CD14-positive monocyte (primary cell): ENCODE measurements around the gene ETAA1. TPM values are rescaled to one million over a fixed set of nuclear protein-coding genes. Genes with fewer than 3 reads are reported as not detected.

ENCODE experiments used
- DNase-seq, 3 donors: peaks; one replicate each; pipeline ENCODE4 v3.0.0-alpha.2; 2011 to 2022
- H2AFZ ChIP-seq: 2 replicates; pipeline ENCODE4 v1.6.0; 2012; ENCODE audit warnings: mild to moderate bottlenecking, low read depth, low read length, inconsistent platforms; ENCODE audit not compliant: insufficient read depth, poor library complexity, severe bottlenecking
- H3K27ac ChIP-seq, 2 donors: 1 replicate in 1 of 2; 2 replicates in 1 of 2; pipeline ENCODE4 v1.5.1; 2012 to 2013; ENCODE audit warnings: low read length in 2 of 2, control low read depth in 1 of 2, inconsistent platforms in 1 of 2, low read depth in 1 of 2, mild to moderate bottlenecking in 1 of 2
- H3K27me3 ChIP-seq, 2 donors: one replicate each; pipeline versions ENCODE4 v1.6.0 to v1.6.1; 2011 to 2013; ENCODE audit warnings: low read length in 2 of 2; ENCODE audit not compliant: control insufficient read depth in 2 of 2, insufficient read depth in 2 of 2
- H3K36me3 ChIP-seq, 2 donors: replicated peaks in 1 of 2; 1 replicate in 1 of 2; 2 replicates in 1 of 2; pipeline versions ENCODE4 v1.5.1 to v1.6.1; 2012 to 2013; ENCODE audit warnings: low read length in 2 of 2, control low read depth in 1 of 2, inconsistent platforms in 1 of 2, mild to moderate bottlenecking in 1 of 2; ENCODE audit not compliant: insufficient read depth in 2 of 2, control insufficient read depth in 1 of 2
- H3K4me1 ChIP-seq, 2 donors: 1 replicate in 1 of 2; 2 replicates in 1 of 2; pipeline versions ENCODE4 v1.5.1 to v1.6.1; 2012 to 2013; ENCODE audit warnings: low read length in 2 of 2, control low read depth in 1 of 2, inconsistent platforms in 1 of 2, mild to moderate bottlenecking in 1 of 2, moderate library complexity in 1 of 2; ENCODE audit not compliant: insufficient read depth in 2 of 2, control insufficient read depth in 1 of 2
- H3K4me2 ChIP-seq: replicated peaks from 2 replicates; pipeline ENCODE3; 2012; ENCODE audit warnings: low read length, moderate library complexity, mild to moderate bottlenecking; ENCODE audit not compliant: poor library complexity, severe bottlenecking; ENCODE audit errors: extremely low read depth
- H3K4me3 ChIP-seq, 3 experiments: fragments of 200-600 bp in 1 of 3; sonication (generic) in 1 of 3; replicated peaks in 1 of 3; 1 replicate in 2 of 3; 2 replicates in 1 of 3; pipeline ENCODE4 v1.5.1; 2011 to 2013; ENCODE audit warnings: low read length in 3 of 3, mild to moderate bottlenecking in 3 of 3, control low read depth in 2 of 3, low read depth in 2 of 3, inconsistent platforms in 1 of 3, moderate library complexity in 1 of 3
- H3K79me2 ChIP-seq: 2 replicates; pipeline ENCODE4 v1.6.0; 2012; ENCODE audit warnings: mild to moderate bottlenecking, control low read depth, inconsistent platforms, low read length, moderate library complexity; ENCODE audit not compliant: insufficient read depth
- H3K9ac ChIP-seq: 2 replicates; pipeline ENCODE4 v1.6.0; 2017; ENCODE audit warnings: low read length, mild to moderate bottlenecking; ENCODE audit not compliant: insufficient read depth, poor library complexity, severe bottlenecking
- H3K9me3 ChIP-seq, 2 donors: replicated peaks in 1 of 2; 1 replicate in 1 of 2; 2 replicates in 1 of 2; pipeline versions ENCODE4 v1.5.1 to v1.6.1; 2012 to 2013; ENCODE audit warnings: low read length in 2 of 2, control low read depth in 1 of 2; ENCODE audit not compliant: control insufficient read depth in 1 of 2, insufficient read depth in 1 of 2
- H4K20me1 ChIP-seq: 2 replicates; pipeline ENCODE4 v1.6.0; 2012; ENCODE audit warnings: mild to moderate bottlenecking, low read length, control low read depth, moderate library complexity; ENCODE audit not compliant: insufficient read depth
- H3K27ac Mint-ChIP-seq, 7 donors: one replicate each; pipeline ENCODE4 v1.8.0; 2020; ENCODE audit warnings: mild to moderate bottlenecking in 7 of 7, mixed read lengths in 7 of 7, moderate library complexity in 6 of 7, inconsistent platforms in 2 of 7
- H3K27me3 Mint-ChIP-seq, 3 donors: one replicate each; pipeline ENCODE4 v1.8.0; 2021 to 2022; ENCODE audit warnings: low read depth in 3 of 3, mild to moderate bottlenecking in 3 of 3, mixed read lengths in 3 of 3, moderate library complexity in 3 of 3, inconsistent platforms in 1 of 3
- H3K36me3 Mint-ChIP-seq, 2 donors: one replicate each; pipeline ENCODE4 v1.8.0; 2020; ENCODE audit warnings: mixed read lengths in 2 of 2, inconsistent platforms in 1 of 2, mild to moderate bottlenecking in 1 of 2
- H3K4me1 Mint-ChIP-seq: one replicate; pipeline ENCODE4 v1.8.0; 2020; ENCODE audit warnings: mild to moderate bottlenecking, mixed read lengths
- H3K4me3 Mint-ChIP-seq, 2 donors: one replicate each; pipeline ENCODE4 v1.8.0; 2020; ENCODE audit warnings: mild to moderate bottlenecking in 2 of 2, mixed read lengths in 2 of 2, moderate library complexity in 1 of 2
- H3K9me3 Mint-ChIP-seq, 7 donors: one replicate each; pipeline ENCODE4 v1.8.0; 2020 to 2022; ENCODE audit warnings: mixed read lengths in 7 of 7, mild to moderate bottlenecking in 6 of 7, moderate library complexity in 6 of 7, inconsistent platforms in 2 of 7
- CTCF ChIP-seq: fragments of 200-600 bp; IDR thresholded peaks from one replicate; pipeline ENCODE4 v1.8.0; 2022; ENCODE audit warnings: antibody characterized with exemption, mild to moderate bottlenecking
- WGBS: methylation state at CpG from one replicate; pipeline ENCODE4 v1.1.5; 2013; ENCODE audit warnings: missing lambda C conversion rate; ENCODE audit not compliant: insufficient coverage; 5-methylcytosine and 5-hydroxymethylcytosine counted together
- intact Hi-C, 2 donors: fragments of 100-400 bp; cut with micrococcal nuclease; formaldehyde crosslinking; loops; one replicate each; pipeline versions ENCODE4 v1.15.0 to v1.15.1; 2023
- polyA plus RNA-seq, 3 donors: library from polyadenylated mRNA; depleted of rRNA in 1 of 3; unstranded in 2 of 3; stranded (reverse) in 1 of 3; fragments of 300-500 nt in 2 of 3; fragments of >200 nt in 1 of 3; fragmentation: Illumina TruSeq in 2 of 3; gene quantifications; 1 replicate in 2 of 3; 2 replicates in 1 of 3; pipeline ENCODE4 v1.2.3, GENCODE V29; 2012 to 2021

ETAA1 gene
- polyA plus RNA-seq, 3 donors, result 0.78 to 2.8 (median 1.7) TPM

DNA sequence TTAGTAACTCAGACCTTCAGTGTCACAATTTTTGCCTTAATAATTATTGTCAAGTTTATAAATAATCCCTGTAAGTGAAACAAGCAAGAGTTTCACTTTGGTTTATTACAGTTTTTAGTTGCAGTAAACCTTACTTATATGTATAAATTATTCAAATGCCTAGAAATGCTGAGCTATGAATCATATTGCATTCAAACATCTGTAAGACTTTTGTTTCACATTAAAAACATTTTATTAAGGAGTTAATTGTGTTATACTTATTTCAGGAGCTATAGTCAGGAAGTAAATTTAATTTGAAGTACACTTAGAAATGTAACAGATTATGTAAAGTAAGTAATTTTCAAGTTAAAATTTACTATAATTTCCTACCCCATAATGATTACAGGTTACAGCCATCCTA is 3.9 kb upstream of the ETAA1 start:
- H3K27me3 Mint-ChIP-seq, result peaks cover 0 to 2% (median 2%) of the 10 kb centered on the region in 3 donors
- H3K9me3 ChIP-seq, result no peaks in the 10 kb centered on the region
- H3K9me3 Mint-ChIP-seq, result no peaks in the 10 kb centered on the region
- no peak overlapping the region for H3K27ac Mint-ChIP-seq
- H3K36me3 Mint-ChIP-seq, result no peaks in the 10 kb centered on the region
- H2AFZ ChIP-seq, result no peak overlapping the region
- no peak overlapping the region for H3K4me3 Mint-ChIP-seq
- H3K4me3 ChIP-seq, result no peak overlapping the region
- no peaks in the 10 kb centered on the region for H3K79me2 ChIP-seq
- intact Hi-C loops, result no loop called here
- H3K27me3 ChIP-seq, result no peaks in the 10 kb centered on the region
- H3K27ac ChIP-seq, result no peak overlapping the region
- TF ChIP-seq CTCF, result no peak
- no peak overlapping the region for H3K4me2 ChIP-seq
- no peak overlapping the region for H3K9ac ChIP-seq
- H3K4me1 Mint-ChIP-seq, result peaks cover 8% of the 10 kb centered on the region
- DNase-seq, result no peak
- H3K36me3 ChIP-seq, result no peaks in the 10 kb centered on the region
- peaks cover 0 to 7% of the 10 kb centered on the region in 2 donors for H3K4me1 ChIP-seq
- no peaks in the 10 kb centered on the region for H4K20me1 ChIP-seq

GRCh38 chr2:67394734-67395133 is 2.4 kb upstream of the ETAA1 start:
- no peak overlapping the region for H3K4me3 ChIP-seq
- H3K27ac ChIP-seq, result no peak overlapping the region
- H3K36me3 ChIP-seq, result no peaks in the 10 kb centered on the region
- H3K79me2 ChIP-seq, result no peaks in the 10 kb centered on the region
- no peaks in the 10 kb centered on the region for H4K20me1 ChIP-seq
- H3K4me1 ChIP-seq, result peaks cover 0 to 9% of the 10 kb centered on the region in 2 donors
- no peak overlapping the region for H3K9ac ChIP-seq
- no peak overlapping the region for H3K4me2 ChIP-seq
- Mint-ChIP-seq H3K27ac (no peak overlapping the region), H3K4me1 (peaks cover 11% of the 10 kb centered on the region), H3K4me3 (no peak overlapping the region), H3K36me3 (no peaks in the 10 kb centered on the region), H3K9me3 (no peaks in the 10 kb centered on the region), H3K27me3 (peaks cover 0 to 2% (median 2%) of the 10 kb centered on the region in 3 donors)
- no CpG with 5 or more reads among the region's 3 CpGs for WGBS
- intact Hi-C loops, result no loop called here
- H3K9me3 ChIP-seq, result no peaks in the 10 kb centered on the region
- H2AFZ ChIP-seq, result no peak overlapping the region
- no peak for DNase-seq
- H3K27me3 ChIP-seq, result no peaks in the 10 kb centered on the region
- TF ChIP-seq CTCF, result no peak
